Stimulated activated CD8-positive, alpha-beta memory T cell treated with anti-CD3 and anti-CD28 coated beads, Interleukin-15, amount 100 ng/mL, for 1 hour (primary cell): ENCODE measurements around the gene MKLN1.
"Not testable (repeated sequence)": the region's sequence is repeated elsewhere in the genome, so short reads cannot be mapped to it uniquely, and the experiment has no call there.

Experiments used
- DNase-seq: peaks from one replicate; pipeline ENCODE4 v3.0.0-alpha.2; 2020; ENCODE audit warnings: low read depth

The MKLN1 gene

DNA sequence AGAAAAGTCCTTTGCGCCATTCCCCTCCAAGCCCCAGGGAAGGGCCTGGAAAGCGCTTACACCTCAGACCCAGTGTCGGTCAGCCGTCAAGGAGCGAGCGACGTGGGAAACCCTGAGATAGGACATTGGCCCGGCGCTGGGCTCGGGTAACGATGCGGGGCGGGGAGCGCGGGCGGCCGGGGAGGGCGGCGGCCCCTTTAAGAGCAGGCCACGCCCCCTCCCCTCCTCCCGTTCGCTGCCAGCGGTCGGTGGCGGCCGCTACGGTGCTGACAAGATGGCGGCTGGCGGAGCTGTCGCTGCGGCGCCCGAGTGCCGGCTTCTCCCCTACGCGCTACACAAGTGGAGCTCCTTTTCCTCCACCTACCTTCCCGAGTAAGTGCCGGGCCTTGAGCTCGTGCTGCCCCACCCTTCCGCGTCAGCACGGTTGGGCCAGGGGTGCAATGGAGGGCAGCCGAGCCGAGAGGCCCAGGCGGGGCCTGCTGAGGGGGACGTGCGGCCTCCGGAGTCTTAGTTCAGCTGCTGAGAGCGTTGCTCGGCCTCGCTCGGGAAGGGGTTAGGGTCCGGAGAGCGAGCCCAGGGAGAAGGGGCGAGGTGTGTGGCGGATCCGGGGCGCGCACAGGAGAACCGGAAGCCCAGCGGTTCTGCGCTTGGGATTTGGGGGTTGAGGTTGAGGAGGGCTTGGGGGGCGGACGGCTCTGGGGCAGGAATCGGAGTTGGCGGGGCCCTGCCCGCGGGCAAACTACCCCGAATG lies at the start of gene MKLN1:
Gene MKLN1, plus strand, starts transcription at position 251 of the 751 bp plus-strand sequence. Its CDS starts 24 bp downstream, at position 275.
- DNase-seq: peak; percentile 76

DNA sequence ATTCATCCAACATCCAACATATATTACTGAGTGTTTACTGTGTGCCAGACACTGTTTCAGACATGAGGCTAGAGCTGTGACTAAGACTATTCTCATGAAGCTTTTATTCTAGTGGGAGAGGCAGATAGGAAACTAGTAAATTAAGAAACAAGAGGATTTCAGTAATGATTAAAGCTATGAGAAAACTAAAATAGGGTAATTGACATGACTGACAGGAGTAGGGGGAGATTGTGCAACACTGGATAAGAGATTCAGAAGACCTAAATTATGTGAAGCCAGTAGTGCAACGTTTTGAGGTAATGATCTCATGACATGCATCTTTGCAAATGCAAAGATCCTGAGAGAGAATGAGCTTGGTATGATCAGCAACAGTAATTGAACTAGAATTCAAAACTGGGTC lies 48.6 kb upstream of the MKLN1 start:
- no peak for DNase-seq

DNA sequence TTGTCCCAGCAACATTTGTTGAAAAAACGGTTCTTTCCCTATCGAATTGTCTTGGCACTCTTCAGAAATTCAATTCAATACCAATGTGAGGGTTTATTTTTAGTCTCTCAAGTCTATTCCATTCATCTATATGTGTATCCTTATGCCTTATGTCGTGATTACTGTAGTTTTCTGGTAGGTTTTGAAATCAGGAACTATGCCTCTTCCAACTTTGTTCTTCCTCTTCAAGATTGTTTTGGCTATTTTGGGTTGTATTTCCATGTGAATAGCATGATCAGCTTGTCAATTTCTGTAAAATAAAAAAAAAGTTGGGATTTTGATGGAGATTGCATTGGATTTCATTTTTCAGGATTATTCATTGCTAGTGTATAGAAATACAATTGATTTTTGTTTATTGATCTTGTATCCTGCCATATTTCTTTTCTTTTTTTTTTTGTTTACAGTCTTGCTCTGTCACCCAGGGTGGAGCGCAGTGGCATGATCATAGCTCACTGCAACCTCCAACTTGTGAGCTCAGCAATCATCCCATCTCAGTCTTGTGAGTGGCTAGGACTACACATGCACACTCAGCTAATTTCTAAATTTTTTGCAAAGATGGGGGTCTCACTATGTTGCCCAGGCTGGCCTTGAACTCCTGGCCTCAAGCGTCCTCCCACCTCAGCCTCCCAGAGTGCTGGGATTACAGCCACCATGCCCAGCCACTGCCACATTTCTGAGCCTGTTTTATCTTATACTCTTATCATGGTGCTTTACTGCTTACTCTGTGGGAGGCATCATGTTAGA lies 46.2 kb upstream of the MKLN1 start:
- no peak for DNase-seq

DNA sequence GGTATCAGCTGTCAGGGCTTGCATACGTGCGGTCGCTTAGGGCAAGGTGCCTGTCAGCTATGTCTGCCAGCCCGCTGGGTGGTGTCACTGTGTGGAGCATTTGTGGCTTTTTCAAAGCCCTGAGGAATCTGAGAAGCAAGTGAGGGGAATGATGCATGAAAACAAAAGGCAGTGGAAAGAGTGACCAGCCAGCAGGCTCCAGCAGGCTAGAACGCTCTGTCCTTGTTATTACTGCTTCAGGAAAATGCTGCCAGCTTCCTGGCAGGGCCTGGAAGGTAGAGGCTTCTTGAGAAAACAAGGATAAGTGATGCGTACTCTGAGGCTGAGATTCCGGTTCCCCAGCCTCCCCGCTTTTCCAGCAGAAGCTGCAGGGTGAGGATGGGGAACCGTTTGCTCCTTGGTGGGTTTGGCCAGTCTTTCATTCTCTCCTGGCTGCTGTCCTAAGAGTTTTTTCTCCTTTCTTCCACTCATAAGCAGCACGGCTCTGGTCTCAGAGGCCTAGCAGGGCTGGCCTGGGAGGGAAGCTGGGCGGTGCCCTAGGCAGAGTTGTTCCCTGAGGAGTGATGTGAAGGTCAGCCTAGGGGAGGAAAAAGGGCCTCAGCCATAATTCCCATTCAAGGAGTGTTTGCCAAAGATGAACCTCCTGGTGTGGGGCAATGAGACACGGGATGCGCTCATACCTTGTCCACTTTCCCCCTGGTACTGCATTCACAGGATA lies 42.8 kb upstream of the MKLN1 start:
- no peak for DNase-seq

DNA sequence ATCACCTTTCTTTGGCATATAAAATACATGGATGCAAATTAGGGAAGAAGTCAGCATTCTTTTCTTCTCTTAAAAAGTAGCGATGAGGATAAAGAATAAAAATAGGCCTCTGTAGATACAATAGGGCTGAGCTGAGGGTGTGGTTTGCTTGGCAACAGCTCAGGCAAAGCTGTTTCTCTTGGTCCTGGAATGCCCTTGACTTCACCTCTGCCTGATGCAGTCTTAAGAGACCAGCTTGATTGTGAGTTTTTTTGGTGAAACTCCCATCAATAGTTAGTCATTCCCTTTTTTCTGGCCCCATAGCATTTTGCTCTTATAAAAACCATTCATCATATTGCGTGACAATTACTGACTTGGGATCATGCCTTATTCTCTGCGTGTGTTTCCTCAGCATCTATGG lies 42.1 kb upstream of the MKLN1 start:
- DNase-seq: no peak

DNA sequence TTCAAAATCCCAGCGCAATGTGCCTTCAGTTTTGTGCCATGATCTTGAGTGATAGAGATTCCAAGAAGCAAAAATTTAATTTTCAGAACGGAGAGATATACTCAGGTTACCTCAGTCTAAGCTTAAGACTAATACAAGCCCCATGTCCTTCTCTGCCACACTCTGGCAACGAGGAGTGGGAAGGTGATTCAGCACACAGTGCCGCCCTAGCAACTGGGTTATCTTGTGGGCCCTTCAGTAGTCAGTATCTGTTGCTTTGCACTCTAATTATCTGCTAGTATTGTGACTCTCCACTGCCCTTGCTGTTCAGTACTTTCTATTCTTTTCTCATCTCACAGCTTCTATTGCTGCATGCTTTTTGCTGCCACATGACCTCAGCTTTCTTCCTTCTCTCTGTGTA lies 39.2 kb upstream of the MKLN1 start:
- no peak for DNase-seq

DNA sequence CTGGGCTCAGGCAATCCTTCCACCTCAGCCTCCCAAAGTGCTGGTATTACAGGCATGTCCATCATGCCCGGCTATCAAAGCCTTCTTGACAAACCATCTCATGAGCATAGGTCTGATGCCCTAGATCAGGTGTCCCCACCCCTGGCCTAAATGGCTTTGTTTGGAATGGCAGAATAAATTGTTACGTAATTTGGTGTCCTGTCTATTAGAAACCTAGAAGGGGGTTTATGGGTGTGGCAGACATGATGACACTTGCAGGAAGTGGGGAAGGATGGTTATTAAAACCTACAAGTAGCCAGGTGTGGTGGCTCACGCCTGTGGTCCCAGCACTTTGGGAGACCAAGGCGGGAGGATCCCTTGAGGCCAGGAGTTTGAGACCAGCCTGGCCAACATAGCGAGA lies 38.6 kb upstream of the MKLN1 start:
- DNase-seq: no peak

DNA sequence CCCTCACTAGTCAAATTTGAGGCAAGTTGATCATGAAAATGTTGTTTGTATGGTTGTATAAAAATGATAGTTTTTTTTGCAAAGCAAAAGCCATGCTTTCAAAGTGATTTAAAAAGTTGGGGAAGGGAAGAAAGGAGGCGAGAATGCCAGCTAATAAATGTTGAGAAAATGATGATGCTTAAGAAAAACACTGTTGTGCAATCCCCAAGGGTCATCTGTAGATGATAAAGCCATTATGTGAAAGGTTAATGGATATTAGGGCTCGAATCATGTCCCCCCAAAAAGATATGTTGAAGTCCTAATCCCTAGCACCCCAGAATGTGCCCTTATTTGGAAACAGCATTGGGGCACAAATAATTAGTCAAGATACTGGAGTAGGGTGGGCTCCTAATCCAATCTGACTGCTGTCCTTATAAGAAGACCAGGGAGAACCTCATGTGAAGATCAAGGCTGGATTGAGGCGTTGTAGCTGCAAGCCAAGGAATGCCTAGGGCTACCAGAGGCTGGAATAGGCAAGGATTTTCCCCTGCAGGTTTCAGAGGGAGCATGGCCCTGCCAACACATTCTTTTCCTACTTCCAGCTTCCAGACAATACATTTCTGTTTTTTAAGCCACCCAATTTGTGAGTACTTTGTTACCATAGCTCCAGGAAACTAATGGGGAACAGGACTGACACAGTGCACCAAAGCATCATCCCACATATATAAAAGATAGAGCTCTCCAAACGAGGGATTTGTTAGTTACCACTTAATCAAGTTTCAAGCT lies 35.4 kb upstream of the MKLN1 start:
- DNase-seq: no peak

DNA sequence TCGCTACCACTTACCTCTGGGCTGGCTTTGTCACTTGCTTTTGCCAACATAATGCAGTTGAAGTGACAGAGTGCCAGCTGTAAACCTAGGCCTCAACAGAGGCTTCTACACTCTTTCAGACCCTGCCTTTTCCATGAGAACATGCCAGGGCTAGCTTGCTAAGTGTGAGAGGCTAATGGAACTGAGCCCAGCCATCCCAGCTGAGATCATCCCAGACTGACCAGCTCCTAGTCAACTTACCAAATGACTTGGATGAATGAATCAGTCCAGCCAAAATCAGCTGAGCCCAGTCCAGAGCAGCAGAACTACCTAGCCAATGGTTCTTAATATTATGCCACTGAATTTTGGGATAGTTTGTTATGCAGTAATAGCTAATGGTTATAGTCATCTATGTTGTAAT lies 34.7 kb upstream of the MKLN1 start:
- DNase-seq: no peak

DNA sequence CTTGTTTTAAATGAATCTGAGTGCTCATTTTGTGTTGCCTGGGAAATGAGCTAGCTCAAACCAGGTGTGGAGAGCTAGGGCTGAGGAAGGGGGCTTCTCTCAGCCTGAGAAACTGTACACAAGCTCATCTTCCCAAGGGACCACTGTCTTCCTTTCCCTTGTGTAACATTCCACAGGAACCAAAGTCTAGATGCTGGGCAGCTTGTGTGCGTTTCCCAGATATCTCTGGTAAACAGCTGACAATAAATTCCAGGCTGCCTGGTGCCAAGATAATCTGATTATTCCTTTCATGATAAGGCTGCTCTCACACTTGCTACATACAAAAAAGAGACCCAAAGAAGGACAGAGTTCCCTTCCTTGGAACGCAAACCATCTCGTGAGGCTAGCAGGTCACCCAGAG lies 33.1 kb upstream of the MKLN1 start:
- DNase-seq: no peak

DNA sequence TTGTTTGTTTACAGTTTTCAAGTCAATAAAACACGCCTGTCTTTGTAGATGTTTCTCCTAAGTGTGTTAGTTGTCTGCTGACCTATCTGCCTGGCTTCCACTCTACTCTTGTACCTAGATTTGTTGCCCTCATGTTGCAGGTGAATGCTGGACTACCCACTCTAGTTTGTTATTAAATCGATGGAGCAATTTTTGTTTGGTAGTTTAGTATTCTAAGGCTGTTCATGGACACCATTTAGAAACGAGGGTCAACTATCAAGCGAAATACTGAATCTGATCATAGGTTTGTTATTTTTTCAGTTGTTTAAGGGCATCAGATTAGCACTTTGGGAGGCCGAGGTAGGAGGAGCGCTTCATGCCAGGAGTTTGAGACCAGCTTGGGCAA lies 29.1 kb upstream of the MKLN1 start:
- DNase-seq: no peak

DNA sequence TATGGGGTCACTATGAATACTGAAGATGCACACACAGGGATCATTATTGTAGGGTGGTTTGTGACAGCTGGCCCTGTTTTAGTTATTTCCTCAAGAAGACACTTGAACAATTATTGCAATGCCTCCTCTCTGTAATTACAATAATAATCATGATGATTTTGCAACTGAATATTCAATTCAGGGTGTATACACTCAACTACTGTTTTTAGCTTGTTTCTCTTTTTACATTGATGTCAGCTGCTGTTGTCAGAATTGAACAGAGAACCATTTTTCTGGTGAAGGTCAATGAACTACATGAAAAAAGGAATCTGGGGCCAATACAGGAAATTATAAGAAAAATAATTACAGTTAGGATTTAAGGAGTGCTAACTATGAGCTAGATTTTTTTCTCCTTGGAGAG lies 28.6 kb upstream of the MKLN1 start:
- no peak for DNase-seq

DNA sequence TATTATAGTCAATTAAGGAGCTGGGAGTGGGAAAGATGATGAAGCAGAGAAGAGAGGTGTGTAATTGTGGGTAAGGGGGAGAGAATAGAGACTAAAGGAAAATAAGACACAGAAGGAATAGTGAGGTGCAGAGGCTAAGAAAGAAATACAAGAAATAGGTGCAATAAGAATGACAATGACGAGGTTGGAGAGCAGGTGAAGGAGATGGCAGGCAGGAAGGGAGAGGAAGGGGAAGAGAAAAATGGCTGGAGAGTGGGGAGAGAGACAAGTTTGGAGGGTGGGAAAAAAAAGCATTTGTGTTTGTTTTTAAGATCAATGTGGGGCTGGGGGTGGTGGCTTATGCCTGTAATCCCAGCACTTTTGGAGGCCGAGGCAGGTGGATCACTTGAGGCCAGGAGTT lies 27.6 kb upstream of the MKLN1 start:
- no peak for DNase-seq

DNA sequence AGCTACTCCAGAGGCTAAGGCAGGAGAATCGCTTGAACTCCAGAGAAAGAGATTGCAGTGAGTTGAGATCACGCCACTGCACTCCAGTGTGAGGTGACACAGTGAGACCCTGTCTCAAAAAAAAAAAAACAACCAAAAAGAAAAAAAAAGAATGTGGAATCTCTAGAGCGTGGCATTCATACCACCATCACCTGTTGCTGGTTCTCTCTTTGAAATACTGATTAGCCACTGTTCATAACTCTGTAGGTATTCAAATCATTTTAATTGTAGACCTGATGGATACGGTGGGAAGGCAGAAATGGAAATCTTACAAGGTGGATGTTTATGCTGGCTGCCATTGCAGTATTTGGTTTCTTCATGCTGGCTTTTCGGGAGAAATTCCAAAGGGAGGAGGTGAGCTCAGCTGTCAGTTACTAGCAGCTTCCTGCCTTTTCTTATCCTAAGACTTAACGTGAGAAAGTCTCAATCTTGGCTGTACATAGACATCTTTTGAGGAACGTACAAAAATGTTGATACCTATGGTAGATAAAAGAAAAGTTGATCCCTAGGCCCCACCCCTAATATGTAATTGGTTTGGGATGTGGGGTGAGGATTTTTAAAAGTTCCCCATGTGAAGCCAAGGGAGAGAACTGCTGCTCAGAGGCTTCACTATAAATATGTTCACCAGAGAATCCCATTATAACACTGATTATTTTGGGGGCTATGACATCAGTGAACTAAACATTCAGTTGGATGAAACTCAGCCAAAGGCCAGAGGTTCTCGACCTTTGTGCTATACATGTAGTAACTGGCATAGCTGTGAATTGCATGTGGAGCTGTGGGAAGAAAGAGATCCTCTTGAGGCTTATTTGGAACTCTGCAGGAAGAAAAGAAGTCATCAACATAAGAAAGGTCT lies 26.9 kb upstream of the MKLN1 start:
- no peak for DNase-seq

DNA sequence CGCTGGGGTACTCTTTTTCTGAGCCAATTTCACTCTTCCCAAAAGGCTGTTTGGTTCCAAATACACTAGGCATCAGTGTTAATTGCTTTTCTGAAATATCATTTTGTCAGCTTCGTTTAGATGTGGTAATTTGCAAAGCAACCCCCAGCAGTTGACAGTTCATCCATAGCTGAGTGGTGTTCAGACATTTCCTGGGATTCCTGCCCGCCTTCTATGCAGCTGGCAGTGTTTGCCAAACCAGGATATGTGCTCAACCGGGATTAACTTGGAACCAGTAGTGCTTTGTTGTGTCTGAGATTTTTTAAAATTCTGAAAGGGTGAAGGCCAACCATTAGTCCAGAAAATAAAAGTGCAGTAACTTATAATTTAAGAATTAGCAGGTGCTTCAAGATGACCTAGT lies 25.2 kb upstream of the MKLN1 start:
- no peak for DNase-seq

DNA sequence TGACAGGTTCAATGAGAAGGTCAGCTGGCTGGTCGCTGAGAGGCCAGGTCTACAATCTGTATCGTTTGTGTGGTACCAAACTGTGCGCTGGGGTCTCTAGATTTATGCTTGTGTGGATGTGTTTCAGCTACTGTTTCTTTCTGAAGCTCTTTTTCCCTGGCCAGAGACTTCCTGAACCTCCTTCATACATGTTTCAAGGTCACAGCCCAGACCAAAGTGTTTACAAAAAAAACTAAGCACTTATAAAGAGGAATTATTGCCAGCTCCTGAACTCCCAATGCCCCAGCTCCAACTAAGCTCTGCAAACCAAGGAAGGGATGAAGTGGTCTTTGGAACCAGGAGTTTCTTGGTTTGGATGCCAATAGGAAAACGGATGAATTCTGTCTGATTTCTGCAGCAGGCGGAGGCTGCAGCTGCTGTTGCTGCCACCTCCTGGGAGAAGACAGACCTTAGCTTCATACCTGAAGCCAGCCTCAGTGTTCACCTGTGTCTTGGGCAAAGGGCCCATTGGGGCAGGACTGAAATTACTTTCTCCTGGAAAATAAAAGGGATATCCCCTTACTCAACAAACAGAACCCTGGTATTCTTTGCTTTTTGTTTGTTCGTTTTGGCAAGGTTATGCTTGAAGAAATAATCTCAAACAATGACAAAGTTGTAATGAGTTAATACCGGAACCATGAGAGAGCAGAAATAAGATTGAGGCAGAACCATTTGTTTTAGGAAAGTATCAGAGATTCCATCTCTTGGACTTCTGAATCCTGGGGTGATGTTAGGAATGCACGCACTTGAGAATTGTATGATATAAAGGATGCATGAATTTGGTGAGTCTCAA lies 24.6 kb upstream of the MKLN1 start:
- DNase-seq: peak; percentile 0

DNA sequence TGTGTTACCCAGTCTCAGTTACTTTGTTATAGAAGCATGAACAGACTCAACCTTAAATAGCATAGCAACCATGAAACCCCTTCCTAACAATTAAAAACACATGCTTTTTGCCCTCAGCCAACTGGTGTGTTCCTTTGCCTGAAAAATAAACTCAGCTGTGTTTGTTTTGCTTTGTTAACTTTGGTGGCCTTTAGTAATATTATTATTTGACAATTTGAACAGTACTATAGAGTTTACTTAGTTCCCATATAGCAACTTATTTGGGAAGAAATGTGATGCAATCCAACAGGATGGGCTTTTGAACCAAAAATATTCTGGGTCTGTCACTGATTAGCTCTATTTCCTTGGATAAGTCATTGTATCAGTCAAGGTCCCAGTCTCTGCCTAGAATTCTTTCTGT lies 22.5 kb upstream of the MKLN1 start:
- DNase-seq: no peak

DNA sequence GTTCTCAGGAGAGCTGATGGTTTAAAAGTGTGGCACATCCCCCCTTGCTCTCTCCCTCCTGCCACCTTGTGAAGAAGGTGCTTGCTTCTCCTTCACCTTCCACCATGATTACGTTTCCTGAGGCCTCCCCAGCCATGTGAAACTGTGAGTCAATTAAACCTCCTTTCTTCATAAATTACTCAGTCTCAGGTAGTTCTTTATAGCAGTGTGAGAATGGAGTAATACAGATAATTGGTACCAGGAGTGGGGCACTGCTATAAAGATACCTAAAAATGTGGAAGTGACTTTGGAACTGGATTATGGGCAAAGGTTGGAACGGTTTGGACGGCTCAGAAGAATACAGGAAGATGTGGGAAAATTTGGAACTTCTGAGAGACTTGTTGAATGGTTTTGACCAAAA lies 21.6 kb upstream of the MKLN1 start:
- DNase-seq: not testable (repeated sequence)

DNA sequence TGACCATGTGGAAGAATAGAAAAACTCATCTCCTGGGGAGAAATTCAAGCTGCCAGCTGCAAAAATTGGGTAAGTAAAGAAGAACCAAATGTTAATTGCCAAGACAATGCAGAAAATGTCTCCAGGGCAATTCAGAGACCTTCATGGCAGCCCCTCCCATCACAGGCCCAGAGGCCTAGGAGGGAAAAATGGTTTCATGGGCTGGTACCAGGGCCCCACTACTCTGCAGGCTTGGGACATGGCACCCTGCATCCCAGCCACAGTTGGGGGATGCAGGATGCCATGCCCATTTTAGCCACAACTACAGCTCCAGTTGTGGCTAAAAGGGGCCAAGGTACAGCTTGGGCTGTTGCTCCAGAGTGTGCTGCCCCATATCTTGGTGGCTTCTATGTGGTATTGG lies 20.9 kb upstream of the MKLN1 start:
- no peak for DNase-seq

DNA sequence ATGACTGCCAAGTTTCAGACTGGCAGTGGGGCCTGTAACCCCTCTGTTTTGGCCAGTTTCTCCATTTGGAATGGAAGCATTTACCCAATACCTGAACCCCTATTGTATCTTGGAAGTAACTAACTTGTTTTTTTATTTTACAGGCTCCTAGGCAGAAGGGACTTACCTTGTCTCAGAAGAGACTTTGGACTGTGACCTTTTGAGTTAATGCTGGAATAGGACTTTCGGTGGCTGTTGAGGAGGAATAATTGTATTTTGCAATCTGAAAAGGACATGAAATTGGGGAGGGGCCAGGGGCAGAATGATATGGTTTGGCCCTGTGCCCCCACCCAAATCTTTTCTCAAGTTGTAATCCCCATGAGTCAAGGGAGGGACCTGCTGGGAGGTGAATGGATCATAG lies 20.0 kb upstream of the MKLN1 start:
- DNase-seq: no peak
